HepG2 (cell line): ENCODE data around the gene HPD.

ENCODE experiments used
- CTCF ChIP-seq: sonication (generic); formaldehyde crosslinking; IDR thresholded peaks from 2 replicates; pipeline ENCODE4 v1.5.0; 2020; ENCODE audit warnings: mild to moderate bottlenecking, missing genetic modification reagents, moderate library complexity
- EP300 ChIP-seq, 3 experiments: sonication (generic) in 1 of 3; formaldehyde crosslinking in 1 of 3; IDR thresholded peaks; 2 replicates each; pipeline versions ENCODE4 v1.5.1 to v1.6.1; 2011 to 2020; ENCODE audit warnings: low read depth in 2 of 3, low read length in 2 of 3, borderline replicate concordance in 1 of 3, improper control_type of control experiment in 1 of 3, mild to moderate bottlenecking in 1 of 3, missing genetic modification reagents in 1 of 3, moderate library complexity in 1 of 3
- ETS1 ChIP-seq: sonication (generic); formaldehyde crosslinking; IDR thresholded peaks from 2 replicates; pipeline ENCODE4 v1.4.0; 2020; ENCODE audit warnings: missing genetic modification reagents
- EZH2 ChIP-seq: conservative IDR thresholded peaks from 2 replicates; pipeline ENCODE4 v1.6.1; 2012; ENCODE audit warnings: mild to moderate bottlenecking, low read depth, low read length, moderate library complexity
- GATAD2A ChIP-seq: IDR thresholded peaks from 2 replicates; pipeline ENCODE4 v1.6.1; 2016
- HNF4G ChIP-seq, 2 experiments: sonication (generic) in 1 of 2; formaldehyde crosslinking in 1 of 2; IDR thresholded peaks; 2 replicates each; pipeline versions ENCODE4 v1.4.0 to v1.6.1; 2011 to 2020; ENCODE audit warnings: borderline replicate concordance in 2 of 2, low read depth in 2 of 2, mild to moderate bottlenecking in 2 of 2, low read length in 1 of 2, missing genetic modification reagents in 1 of 2, moderate library complexity in 1 of 2
- PRMT3 ChIP-seq: sonication (generic); formaldehyde crosslinking; IDR thresholded peaks from 2 replicates; pipeline ENCODE4 v1.8.1; 2022; ENCODE audit warnings: low read depth, mild to moderate bottlenecking, moderate library complexity, missing genetic modification reagents, borderline replicate concordance
- RAD21 ChIP-seq: fragments of 450-650 bp; formaldehyde crosslinking; IDR thresholded peaks from 2 replicates; pipeline ENCODE4 v1.5.0; 2020; ENCODE audit warnings: mild to moderate bottlenecking
- RELA ChIP-seq: sonication (generic); formaldehyde crosslinking; IDR thresholded peaks from 2 replicates; pipeline ENCODE4 v1.4.0; 2020; ENCODE audit warnings: missing genetic modification reagents
- SMAD1 ChIP-seq: sonication (generic); formaldehyde crosslinking; IDR thresholded peaks from 2 replicates; pipeline ENCODE4 v1.4.0; 2020; ENCODE audit warnings: missing genetic modification reagents, low read depth, mild to moderate bottlenecking, borderline replicate concordance
- UBTF ChIP-seq: sonication (generic); formaldehyde crosslinking; IDR thresholded peaks from 2 replicates; pipeline ENCODE4 v1.4.0; 2020; ENCODE audit warnings: mild to moderate bottlenecking, missing genetic modification reagents
- ZFY ChIP-seq: sonication (generic); formaldehyde crosslinking; IDR thresholded peaks from 2 replicates; pipeline ENCODE4 v1.4.0; 2020; ENCODE audit warnings: missing genetic modification reagents
- ZNF670 ChIP-seq: sonication (generic); formaldehyde crosslinking; IDR thresholded peaks from 2 replicates; pipeline ENCODE4 v1.8.0; 2022; ENCODE audit warnings: mild to moderate bottlenecking, missing genetic modification reagents, borderline replicate concordance

- TF ChIP-seq UBTF, result no peak
- no peak for TF ChIP-seq HNF4G (IDR thresholded peaks at IDR 0.05; ENCODE audit: borderline replicate concordance, low read depth, low read length)
- TF ChIP-seq HNF4G (CRISPR knock-in tag; IDR thresholded peaks at IDR 0.05; ENCODE audit: borderline replicate concordance, low read depth), result no peak
- no peak for TF ChIP-seq CTCF (CRISPR knock-in tag)
- no peak for TF ChIP-seq EP300 (IDR thresholded peaks at IDR 0.05; ENCODE audit: low read depth in 2 of 2, low read length in 2 of 2)
- TF ChIP-seq EP300 (CRISPR knock-in tag; IDR thresholded peaks at IDR 0.05; ENCODE audit: borderline replicate concordance), result no peak
- no peak for TF ChIP-seq RELA (CRISPR knock-in tag)
- no peak for TF ChIP-seq GATAD2A (CRISPR knock-in tag)
- TF ChIP-seq PRMT3 (CRISPR knock-in tag), result no peak
- TF ChIP-seq ZNF670 (CRISPR knock-in tag), result no peak
- no peak for TF ChIP-seq ETS1 (CRISPR knock-in tag)
- TF ChIP-seq EZH2, result no peak
- no peak for TF ChIP-seq SMAD1 (CRISPR knock-in tag)
- TF ChIP-seq RAD21 (CRISPR knock-in tag), result no peak
- TF ChIP-seq ZFY (CRISPR knock-in tag), result no peak
Measured at GRCh38 chr12:121830134-121830533, 28.5 kb downstream of the HPD start.
